Body of pancreas (tissue), 4 donors: ENCODE data around the gene ASTN2.

Experiments
- CTCF ChIP-seq, 7 experiments: fragments of 450-650 bp in 4 of 7; fragments of 200-600 bp in 3 of 7; sonication (generic) in 3 of 7; IDR thresholded peaks; one replicate each; pipeline ENCODE4 v1.5.1; 2016 to 2019; ENCODE audit warnings: antibody characterized with exemption in 7 of 7
- POLR2A ChIP-seq, 3 donors: fragments of 450-650 bp; IDR thresholded peaks; one replicate each; pipeline ENCODE4 v1.6.1; 2016; ENCODE audit warnings: antibody characterized with exemption in 3 of 3, mild to moderate bottlenecking in 2 of 3

- TF ChIP-seq CTCF (IDR thresholded peaks at IDR 0.05) (no peak), POLR2A (IDR thresholded peaks at IDR 0.05) (no peak)
These were observed 713.7 kb downstream of the ASTN2 start for GRCh38 chr9:116700882-116701865.
